ENCODE measurements around the gene TRMT10B.

Gene TRMT10B

DNA sequence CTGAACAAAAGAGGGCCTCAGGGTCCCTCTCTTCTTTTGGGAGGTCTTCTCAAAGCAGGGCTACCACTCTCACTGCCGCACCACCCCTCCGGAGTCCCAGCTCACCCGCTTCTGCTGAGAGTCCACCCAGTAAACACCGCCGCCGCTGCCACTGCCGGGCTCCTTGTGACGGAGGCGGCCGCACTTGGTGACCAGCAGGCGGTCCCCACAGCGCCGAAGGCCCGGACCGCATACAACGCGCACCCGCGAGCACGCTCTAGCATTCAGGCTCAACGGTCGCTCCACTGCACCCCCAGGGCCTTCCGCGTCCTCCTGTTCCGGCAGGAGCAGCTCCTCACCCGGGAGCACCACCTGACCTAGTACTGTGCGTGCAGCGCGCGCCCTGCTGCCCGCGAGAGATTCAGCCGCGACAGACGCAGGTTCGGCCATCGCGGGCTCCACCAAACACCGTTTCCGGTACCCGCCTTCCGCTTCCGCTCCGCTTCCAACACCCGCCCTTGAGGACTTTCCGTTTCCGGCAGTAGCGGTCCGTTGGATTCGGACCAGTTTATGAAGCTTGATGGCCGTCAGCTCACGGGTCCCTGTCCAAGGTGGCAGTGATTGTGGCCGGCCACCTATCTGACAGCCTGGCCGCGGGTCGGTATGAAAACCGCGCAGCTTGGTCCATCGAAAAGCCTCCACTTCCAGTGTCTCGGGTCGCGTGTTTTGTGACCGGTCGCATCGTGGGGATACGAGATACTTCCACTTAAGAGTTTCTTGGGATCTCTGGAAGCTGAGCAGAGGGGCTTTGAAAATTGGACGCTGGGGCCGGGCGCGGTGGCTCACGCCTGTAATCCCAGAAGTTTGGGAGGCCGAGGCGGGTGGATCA is 31.2 kb downstream of the TRMT10B start, which contains the start of gene EXOSC3:
Gene EXOSC3, minus strand, starts transcription at position 449 of the 868 bp plus-strand sequence. Its CDS starts 20 bp downstream, at position 429.
- Histone ChIP-seq H3K36me3 (ENCODE audit: control insufficient read depth in 2 of 2, insufficient read depth in 1 of 2, low read length in 2 of 2) (peaks cover 17 to 40% of the 10 kb centered on the region in 2 experiments; a peak in 2 of 3 replicates), H3K27ac (ENCODE audit: extremely low read depth, low read depth, low read length) (peak within 1 kb of the TSS; percentile 51; the same call in 1 of the 2 replicates), H3K4me3 (ENCODE audit: low read depth, low read length) (peak within 1 kb of the TSS; percentile 94), H3K4me1 (ENCODE audit: control insufficient read depth, insufficient read depth, low read length) (no peaks in the 10 kb centered on the region), H3K9me3 (ENCODE audit: control insufficient read depth, insufficient read depth, low read depth, low read length) (no peaks in the 10 kb centered on the region)
- POLR2A ChIA-PET, result interaction anchor here (0.5 to 1.8 kb wide), 22 partner anchors 9 to 851 kb away, joined by 3 to 44 read pairs (median 4); partner anchors contain the start of genes DCAF10, POLR1E, SLC25A51 and TOMM5
- CTCF ChIA-PET, result interaction anchor here (0.5 to 1.8 kb wide), 11 partner anchors 12 to 1616 kb away, joined by 3 to 7 read pairs (median 3); partner anchors contain the start of gene FBXO10
- TF ChIP-seq ZNF629 (tag by site-specific recombination; IDR thresholded peaks at IDR 0.05), result peak; percentile 49
- peak; percentile 39; the same call in 1 of the 2 replicates for TF ChIP-seq SP7 (tag by site-specific recombination; IDR thresholded peaks at IDR 0.05)
- TF ChIP-seq ZNF2 (tag by site-specific recombination; IDR thresholded peaks at IDR 0.05), result 0 out of 2 replicates have a peak, but pooled peaks have one; percentile 20
- peak; percentile 66; the same call in 1 of the 2 replicates for TF ChIP-seq ZFP37 (tag by site-specific recombination; IDR thresholded peaks at IDR 0.05)
- TF ChIP-seq, protein P1, sequence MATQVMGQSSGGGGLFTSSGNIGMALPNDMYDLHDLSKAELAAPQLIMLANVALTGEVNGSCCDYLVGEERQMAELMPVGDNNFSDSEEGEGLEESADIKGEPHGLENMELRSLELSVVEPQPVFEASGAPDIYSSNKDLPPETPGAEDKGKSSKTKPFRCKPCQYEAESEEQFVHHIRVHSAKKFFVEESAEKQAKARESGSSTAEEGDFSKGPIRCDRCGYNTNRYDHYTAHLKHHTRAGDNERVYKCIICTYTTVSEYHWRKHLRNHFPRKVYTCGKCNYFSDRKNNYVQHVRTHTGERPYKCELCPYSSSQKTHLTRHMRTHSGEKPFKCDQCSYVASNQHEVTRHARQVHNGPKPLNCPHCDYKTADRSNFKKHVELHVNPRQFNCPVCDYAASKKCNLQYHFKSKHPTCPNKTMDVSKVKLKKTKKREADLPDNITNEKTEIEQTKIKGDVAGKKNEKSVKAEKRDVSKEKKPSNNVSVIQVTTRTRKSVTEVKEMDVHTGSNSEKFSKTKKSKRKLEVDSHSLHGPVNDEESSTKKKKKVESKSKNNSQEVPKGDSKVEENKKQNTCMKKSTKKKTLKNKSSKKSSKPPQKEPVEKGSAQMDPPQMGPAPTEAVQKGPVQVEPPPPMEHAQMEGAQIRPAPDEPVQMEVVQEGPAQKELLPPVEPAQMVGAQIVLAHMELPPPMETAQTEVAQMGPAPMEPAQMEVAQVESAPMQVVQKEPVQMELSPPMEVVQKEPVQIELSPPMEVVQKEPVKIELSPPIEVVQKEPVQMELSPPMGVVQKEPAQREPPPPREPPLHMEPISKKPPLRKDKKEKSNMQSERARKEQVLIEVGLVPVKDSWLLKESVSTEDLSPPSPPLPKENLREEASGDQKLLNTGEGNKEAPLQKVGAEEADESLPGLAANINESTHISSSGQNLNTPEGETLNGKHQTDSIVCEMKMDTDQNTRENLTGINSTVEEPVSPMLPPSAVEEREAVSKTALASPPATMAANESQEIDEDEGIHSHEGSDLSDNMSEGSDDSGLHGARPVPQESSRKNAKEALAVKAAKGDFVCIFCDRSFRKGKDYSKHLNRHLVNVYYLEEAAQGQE (tag by site-specific recombination; IDR thresholded peaks at IDR 0.05), result peak; percentile 98
- TF ChIP-seq, protein P2, sequence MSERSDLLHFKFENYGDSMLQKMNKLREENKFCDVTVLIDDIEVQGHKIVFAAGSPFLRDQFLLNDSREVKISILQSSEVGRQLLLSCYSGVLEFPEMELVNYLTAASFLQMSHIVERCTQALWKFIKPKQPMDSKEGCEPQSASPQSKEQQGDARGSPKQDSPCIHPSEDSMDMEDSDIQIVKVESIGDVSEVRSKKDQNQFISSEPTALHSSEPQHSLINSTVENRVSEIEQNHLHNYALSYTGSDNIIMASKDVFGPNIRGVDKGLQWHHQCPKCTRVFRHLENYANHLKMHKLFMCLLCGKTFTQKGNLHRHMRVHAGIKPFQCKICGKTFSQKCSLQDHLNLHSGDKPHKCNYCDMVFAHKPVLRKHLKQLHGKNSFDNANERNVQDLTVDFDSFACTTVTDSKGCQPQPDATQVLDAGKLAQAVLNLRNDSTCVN (tag by site-specific recombination; optimal IDR thresholded peaks at IDR 0.05), result peak; percentile 96
- TF ChIP-seq, protein P3, sequence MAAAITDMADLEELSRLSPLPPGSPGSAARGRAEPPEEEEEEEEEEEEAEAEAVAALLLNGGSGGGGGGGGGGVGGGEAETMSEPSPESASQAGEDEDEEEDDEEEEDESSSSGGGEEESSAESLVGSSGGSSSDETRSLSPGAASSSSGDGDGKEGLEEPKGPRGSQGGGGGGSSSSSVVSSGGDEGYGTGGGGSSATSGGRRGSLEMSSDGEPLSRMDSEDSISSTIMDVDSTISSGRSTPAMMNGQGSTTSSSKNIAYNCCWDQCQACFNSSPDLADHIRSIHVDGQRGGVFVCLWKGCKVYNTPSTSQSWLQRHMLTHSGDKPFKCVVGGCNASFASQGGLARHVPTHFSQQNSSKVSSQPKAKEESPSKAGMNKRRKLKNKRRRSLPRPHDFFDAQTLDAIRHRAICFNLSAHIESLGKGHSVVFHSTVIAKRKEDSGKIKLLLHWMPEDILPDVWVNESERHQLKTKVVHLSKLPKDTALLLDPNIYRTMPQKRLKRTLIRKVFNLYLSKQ (tag by site-specific recombination; IDR thresholded peaks at IDR 0.05; ENCODE audit: borderline replicate concordance), result no peak
- TF ChIP-seq ZFP69B (tag by site-specific recombination; IDR thresholded peaks at IDR 0.05), result 0 out of 2 replicates have a peak, but pooled peaks have one; percentile 63
- peak; percentile 73 for TF ChIP-seq ZXDB (tag by site-specific recombination; IDR thresholded peaks at IDR 0.05)
- peak; percentile 80 for TF ChIP-seq ZBTB17 (tag by site-specific recombination; IDR thresholded peaks at IDR 0.05)
- no peak for TF ChIP-seq ZNF211 (tag by site-specific recombination; IDR thresholded peaks at IDR 0.05; ENCODE audit: low read depth)
- peak; percentile 64; the same call in 1 of the 2 replicates for TF ChIP-seq ZBTB20 (tag by site-specific recombination; IDR thresholded peaks at IDR 0.05)
- peak; percentile 82 for TF ChIP-seq YY2 (tag by site-specific recombination; IDR thresholded peaks at IDR 0.05)
- peak; percentile 49; the same call in 1 of the 2 replicates for TF ChIP-seq ZNF76 (tag by site-specific recombination; IDR thresholded peaks at IDR 0.05; ENCODE audit: borderline replicate concordance, low read depth)
- TF ChIP-seq ZBTB8A (tag by site-specific recombination; IDR thresholded peaks at IDR 0.05), result 0 out of 2 replicates have a peak, but pooled peaks have one; percentile 12
- TF ChIP-seq CTCF (tag by site-specific recombination; IDR thresholded peaks at IDR 0.05), result peak; percentile 89
- no peak for TF ChIP-seq KLF10 (tag by site-specific recombination; IDR thresholded peaks at IDR 0.05)
- 0 out of 2 replicates have a peak, but pooled peaks have one; percentile 33 for TF ChIP-seq ZNF24 (tag by site-specific recombination; IDR thresholded peaks at IDR 0.05)
- TF ChIP-seq ZBTB48 (tag by site-specific recombination; IDR thresholded peaks at IDR 0.05), result 0 out of 2 replicates have a peak, but pooled peaks have one; percentile 16
- peak; percentile 16; the same call in 1 of the 2 replicates for TF ChIP-seq KLF9 (tag by site-specific recombination; IDR thresholded peaks at IDR 0.05; ENCODE audit: low read depth)
- TF ChIP-seq ZFP41 (tag by site-specific recombination; IDR thresholded peaks at IDR 0.05; ENCODE audit: borderline replicate concordance), result no peak
- TF ChIP-seq KLF8 (tag by site-specific recombination; IDR thresholded peaks at IDR 0.05), result peak; percentile 57; the same call in 1 of the 2 replicates
- peak; percentile 36; the same call in 1 of the 2 replicates for TF ChIP-seq SP3 (tag by site-specific recombination; IDR thresholded peaks at IDR 0.05)
- TF ChIP-seq ZIC2 (tag by site-specific recombination; IDR thresholded peaks at IDR 0.05), result peak; percentile 68
- TF ChIP-seq ZNF335 (tag by site-specific recombination; conservative IDR thresholded peaks at IDR 0.05), result peak; percentile 91
- TF ChIP-seq SP2 (tag by site-specific recombination; IDR thresholded peaks at IDR 0.05), result peak; percentile 87
- TF ChIP-seq ZBTB21 (tag by site-specific recombination; IDR thresholded peaks at IDR 0.05), result 0 out of 2 replicates have a peak, but pooled peaks have one; percentile 17
- peak; percentile 81 for TF ChIP-seq ZNF501 (tag by site-specific recombination; IDR thresholded peaks at IDR 0.05)
- 0 out of 2 replicates have a peak, but pooled peaks have one; percentile 45 for TF ChIP-seq ZNF600 (tag by site-specific recombination; IDR thresholded peaks at IDR 0.05)
